Measurements from ENCODE around the gene MBD5.

- TF ChIP-seq CTCF (IDR thresholded peaks at IDR 0.05) (no peak), POLR2A (IDR thresholded peaks at IDR 0.05) (no peak)
These were observed 463.2 kb downstream of the MBD5 start for GRCh38 chr2:148484066-148484465.

Data from thyroid gland (tissue), 4 donors.